Activated CD4-positive, CD25-positive, alpha-beta regulatory T cell treated with anti-CD3 and anti-CD28 coated beads, Interleukin-2, amount 50 U/mL, for 24 hours (primary cell): Measurements from ENCODE around the gene NFE2L3.
A peak's percentile ranks its signal among the peaks of the same experiment; 100 is the strongest.
"Not testable (repeated sequence)": the region's sequence is repeated elsewhere in the genome, so short reads cannot be mapped to it uniquely, and the experiment has no call there.

Source experiments
- ATAC-seq, 2 donors: fragments of 150-1000 bp; cut with Tn5 transposase; one replicate each; pipeline ENCODE4 v1.10.0; 2021; ENCODE audit warnings: mild to moderate bottlenecking in 1 of 2, moderate library complexity in 1 of 2

The NFE2L3 gene

DNA sequence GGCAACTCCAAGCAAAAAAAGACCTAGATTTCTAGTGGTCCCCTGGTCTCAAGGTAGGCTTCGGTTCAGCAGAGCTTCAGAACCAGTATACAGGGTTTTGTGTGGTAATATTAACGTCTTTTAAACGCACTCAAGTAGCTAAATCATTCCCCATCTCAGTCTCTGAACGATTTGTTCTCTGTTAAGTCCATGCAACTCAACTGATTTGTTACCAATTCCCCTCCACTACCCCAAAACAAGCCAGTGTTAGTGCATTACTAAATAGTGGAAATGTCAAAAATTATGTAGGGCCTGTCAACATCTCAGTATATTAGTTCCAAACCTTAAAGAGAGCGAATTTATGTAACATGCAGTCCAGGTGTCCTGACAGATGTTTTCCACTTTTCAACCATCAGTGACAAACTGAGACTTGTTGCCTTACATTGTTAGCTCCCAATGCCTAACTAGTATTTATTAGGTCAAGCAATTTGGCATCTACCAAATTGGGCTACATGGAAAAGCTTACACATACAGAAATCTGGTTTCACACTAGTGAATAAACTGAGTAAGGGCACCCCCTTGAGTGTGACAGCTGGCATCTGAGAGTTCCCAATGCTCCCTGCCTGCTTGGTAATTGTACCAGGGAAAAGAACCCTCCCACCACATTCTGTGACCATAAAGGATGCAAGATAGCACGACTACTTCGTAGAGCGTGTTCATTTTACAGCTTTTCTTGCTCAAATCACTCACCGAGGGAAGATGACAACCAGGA, 36.4 kb downstream of the NFE2L3 start:
- peak; percentile 4 to 5 for ATAC-seq

DNA sequence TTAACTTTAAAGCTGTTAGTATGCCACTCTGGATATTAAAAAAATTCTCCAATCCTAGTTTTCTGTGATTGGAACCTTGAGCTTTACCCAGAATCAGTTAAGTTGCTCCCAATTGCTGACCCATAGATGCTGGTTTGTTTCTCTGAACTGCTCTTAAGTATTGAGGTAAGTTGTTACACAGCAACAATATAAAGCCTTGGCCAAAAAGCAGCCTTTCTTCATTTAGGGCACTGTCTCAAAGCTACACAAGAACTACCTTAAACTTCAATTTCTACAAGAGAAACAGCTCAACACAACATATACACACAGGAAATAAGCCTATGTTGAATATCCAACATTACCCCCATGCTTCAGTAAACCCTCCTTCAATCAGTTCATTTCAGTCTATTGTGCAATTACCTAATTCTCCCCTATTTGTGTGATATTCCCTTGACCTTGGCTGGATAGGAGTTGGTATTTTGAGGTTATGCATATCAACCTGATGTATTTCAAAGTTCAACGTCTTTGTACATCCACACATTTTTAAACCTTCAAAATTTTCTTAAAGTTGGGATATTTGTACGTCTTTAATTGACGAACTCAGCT, 37.1 kb downstream of the NFE2L3 start:
- ATAC-seq = no peak

DNA sequence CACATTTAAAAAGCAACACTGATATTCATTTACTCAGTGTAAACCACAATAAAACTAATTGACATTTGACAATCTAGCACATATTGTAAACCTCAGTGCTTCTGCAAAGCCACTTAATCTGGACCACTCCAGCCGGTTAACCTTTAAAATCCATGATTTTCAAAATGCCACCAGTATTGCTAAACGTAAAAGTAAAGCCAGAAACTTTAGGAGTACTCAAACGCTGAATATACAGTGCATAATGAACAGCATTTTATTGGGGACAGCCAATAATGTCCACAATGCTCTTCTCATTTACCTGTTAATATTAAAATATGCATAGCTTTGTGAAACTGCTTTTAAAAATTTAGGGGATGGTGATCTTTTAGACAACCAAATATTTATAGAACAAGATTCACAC, 37.7 kb downstream of the NFE2L3 start:
- no peak for ATAC-seq

DNA sequence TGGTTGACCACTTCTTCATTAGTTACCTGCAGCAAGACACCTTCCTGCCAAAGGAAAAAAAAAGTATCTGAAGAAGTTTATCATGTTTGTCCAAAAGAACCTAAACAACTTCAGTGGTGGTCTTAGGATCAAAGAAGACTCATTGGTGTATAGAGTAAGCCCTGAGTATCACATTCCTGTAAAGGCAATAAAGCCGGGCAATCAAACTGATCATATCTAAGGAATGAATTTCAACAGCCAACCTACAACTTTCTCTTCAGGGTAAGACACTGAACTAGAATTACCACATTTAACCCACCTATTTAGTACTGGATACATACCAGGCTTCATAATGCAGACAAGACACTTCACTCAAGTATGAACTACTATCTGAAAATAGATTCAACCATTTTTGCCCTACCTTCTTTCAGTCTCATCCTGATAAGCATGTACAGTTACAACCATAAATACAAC, 38.4 kb downstream of the NFE2L3 start:
- ATAC-seq = no peak

DNA sequence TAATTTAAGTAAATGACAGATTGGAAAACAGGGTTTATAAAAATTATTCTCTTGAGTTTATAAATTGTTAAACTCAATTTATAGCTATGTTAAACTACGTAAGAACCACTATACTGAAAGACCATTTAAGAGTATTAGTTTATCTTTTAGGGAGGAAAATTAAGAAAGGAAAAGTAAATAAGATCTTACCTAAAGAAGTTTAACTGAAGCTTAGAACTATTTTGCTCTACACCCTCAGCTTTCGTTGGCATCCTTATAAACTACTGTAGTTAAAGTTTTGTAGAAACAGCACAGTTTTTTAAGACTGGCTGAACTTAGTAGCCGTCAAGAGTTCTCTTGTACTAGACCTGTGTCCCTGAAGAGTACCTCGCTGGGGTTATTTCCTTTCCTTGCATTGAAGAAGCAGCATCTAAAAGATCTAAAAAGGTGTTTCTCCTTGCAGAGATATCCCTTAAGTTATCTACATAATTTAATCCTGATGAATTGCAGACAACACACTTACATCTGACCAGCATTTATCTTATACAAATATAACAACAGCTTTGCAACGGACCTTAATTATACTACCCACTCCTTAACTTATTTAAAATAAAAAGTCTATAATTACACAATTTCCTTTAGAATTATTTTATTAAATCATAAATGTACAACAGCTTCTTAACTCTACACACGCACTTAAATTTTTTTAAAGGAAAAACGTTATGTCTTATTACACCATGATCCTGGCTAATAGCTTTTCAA, 39.4 kb downstream of the NFE2L3 start:
- no peak for ATAC-seq

DNA sequence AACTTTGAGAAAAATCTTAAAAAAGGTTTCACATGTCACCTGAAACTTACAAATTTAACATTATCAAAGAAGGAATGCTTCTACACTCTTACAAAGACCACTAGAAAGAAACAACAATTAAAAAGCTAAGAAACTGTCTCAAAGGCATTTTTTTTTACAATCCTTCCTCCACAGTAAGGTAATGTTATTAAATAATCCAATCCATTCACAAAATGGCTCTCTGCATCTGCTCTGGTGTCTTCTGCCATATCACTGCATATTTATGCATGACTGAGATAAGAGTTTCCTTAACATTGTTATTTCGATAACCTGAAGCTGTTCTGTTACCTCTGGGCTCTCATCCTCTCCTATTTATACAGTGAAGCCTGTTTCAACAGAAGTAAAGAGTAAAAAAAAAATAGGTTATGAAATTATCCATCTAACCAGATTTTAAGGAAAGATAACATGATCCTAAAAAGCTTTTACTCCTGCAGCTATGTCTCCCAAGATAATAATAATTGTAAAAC, 40.0 kb downstream of the NFE2L3 start:
- no peak for ATAC-seq

DNA sequence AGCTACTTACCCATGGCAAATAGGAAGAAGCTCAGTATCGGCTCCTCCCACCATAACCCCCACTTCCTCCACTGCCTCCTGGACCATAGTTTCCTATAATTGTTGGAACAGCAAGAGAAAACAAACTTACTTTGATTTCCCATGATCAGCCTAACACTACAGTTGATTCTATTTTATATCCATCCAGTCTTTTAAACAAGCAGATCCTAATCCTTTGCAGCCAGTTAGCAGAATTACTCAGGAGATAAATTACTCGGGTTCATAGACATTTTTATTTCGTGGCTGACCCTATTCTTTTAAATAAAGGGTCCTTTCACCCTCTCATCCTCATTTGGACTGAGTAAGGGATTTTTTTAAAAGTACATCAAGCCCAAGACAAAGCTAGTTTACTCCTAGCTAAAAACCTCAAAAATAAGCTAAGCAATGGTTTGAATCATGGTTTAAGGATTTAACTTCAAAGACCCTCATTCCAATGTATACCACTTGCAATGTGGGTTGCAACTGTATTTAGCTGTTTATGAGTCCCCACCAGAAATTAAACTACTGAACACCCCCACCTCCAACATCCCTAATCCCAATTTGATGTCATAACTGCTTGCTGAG, 40.6 kb downstream of the NFE2L3 start:
- ATAC-seq = no peak

DNA sequence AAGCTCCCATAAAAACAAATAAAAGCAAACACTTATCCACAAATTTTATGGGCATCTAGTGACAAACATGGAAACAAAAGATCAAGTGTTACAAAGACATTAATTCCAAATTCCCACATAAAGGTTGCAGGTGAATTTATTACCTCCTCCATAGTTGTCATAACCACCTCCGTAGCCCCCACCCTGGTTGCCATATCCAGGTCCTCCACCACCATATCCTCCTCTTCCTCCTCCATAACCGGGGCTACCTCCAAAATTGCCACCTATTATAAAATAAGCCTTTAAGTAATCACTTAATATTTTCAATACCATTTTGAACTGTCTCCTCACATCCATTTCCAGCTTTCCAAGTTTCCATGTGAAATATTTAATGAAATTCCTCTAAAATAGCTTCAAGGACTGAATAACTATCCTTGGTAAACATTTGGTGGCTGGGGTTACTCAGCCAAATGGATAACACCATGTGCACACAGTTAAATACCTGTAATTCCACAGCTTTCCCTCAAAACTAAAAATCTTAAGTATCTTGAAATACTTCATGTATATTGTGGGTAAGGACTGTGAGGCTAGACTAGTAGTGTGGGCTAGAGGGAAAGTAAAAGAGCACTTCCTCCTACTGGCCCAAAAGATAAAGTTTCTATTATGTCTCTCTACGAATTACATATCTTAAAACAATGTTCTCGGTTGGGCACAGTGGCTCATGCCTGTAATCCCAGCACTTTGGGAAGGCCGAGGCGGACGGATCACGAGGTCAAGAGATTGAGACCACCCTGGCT, 41.6 kb downstream of the NFE2L3 start:
- no peak for ATAC-seq

DNA sequence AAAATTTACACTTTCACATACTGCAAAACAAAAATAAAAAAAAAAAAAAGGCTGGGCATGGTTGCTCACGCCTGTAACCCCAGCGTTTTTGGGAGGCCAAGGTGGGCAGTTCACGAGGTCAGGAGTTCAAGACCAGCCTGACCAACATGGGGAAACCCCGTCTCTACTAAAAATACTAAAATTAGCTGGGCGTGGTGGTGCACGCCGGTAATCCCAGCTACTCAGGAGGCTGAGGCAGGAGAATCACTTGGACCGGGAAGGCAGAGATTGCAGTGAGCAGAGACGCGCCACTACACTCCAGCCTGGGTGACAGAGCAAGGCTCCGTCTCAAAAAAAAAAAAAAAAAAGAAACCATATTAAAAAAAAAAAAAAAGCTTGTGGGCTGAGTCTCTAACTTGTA, 42.8 kb downstream of the NFE2L3 start:
- not testable (repeated sequence) for ATAC-seq

DNA sequence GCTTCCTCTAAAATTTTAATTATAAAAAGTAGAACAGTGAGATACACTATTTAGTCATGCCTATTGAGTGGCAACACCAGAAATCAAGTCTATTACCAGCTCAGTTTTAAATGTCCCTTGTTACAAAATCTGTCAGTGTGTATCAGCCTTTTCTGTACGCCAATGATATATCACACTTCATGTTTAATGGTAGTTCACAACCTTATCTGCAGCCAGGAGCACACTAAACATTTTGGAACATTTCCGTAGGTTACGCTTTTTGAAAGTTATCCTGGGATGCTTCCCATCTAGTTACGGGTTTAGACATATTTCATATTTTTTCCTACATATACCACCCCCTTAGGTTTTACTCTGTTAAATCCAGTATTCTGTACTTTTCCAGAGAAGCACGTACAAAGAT, 43.2 kb downstream of the NFE2L3 start:
- no peak for ATAC-seq

DNA sequence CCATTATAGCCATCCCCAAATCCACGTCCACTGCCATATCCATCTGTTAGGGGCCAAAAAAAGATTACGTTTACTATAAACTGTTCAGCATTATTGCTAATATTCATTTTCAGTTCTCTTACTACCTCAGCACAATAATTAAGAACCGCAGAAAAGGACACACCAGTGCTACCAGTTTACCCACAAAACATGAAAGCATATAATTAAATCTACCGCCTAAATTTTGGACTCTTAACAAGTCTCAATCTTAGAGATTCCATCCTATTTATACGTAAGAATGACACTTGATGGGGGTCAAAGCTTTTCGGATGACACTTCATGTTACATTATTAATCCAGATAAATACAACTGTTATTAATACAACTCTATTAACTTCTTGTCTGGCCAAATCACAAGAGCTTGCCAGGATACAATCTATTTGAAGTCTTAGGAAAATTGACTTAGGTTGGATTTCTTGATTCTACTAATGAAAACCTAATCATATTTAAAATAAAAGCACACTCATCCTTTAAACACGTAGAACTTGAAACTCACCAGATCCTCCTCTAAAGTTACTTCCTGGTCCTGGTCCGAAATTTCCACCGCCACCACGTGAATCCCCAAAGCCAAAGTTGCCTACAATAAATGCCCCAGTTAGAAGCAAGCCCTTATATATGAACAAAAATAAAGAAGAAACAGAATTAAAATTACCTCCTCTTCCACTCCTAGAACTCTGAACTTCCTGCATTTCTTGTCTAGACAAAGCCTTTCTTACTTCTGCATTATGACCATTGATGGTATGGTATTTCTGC, 44.1 kb downstream of the NFE2L3 start:
- ATAC-seq = no peak

DNA sequence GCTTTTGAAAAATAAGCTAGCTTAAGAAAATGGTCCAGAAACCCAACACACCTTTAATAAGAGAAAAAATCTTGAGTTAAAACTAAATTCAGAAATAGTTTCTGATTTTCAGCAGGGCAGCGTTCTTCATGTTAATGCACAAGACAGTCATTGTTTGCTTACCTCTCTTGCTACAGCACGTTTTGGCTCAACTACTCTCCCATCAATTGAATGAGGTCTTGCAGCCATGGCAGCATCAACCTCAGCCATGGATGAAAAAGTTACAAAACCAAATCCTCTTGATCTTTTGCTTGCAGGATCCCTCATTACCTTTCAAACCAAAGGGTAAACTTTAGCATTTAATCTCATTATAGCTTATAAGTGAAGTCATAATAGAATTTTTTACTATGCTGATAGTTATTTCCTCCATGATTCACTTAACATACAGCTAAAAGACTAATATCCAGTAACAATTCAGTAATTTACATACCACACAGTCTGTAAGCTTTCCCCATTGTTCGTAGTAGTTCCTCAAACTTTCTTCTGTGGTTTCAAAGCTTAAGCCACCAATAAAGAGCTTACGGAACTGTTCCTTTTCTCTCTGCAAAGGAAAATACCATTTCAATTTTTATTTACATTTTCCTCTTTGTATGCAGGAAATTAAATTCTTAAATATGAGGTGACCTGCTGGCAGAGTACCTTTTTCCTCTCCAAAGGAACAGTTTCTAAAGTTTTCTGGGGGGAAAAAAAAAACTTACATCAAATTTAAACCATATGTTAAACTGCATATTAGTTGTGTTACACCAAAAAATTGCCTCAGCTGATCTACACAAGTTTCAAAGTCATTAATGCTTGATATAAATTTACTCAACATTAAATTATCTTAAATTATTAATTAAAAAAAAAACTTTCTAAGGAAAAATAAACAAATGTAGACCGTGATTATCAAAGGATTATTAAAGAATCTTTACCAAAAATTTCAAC, 45.4 kb downstream of the NFE2L3 start:
- ATAC-seq = peak in 1 of 2 donors; percentile 24

DNA sequence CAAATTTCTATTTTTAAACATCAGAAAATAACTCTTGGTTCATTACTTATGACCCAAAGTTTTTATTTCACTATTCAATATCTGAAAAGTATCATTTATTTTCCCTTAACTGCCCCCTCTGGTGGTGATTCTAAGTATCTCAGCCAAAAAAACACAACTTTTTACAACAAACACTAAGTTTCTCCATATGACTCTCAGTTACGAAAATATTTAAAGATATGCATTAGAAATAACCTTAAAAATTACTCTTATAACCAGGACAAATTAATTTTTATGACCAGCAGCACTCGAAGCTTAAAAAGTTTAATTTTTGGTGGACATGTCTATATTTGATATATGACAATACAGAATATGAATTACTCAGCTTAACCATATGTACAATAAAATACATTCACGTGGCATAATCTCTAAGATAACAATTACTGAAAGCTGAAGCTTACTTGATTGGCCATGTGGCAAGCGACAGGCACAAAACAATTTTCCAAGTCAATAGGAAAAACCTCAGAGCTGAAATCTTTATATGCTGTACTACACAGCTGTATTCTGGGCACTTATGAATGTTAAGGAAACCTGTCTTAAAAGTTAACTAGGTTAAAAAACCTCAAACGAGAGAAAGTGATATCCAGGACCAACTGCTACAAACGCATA, 46.3 kb downstream of the NFE2L3 start:
- no peak for ATAC-seq

DNA sequence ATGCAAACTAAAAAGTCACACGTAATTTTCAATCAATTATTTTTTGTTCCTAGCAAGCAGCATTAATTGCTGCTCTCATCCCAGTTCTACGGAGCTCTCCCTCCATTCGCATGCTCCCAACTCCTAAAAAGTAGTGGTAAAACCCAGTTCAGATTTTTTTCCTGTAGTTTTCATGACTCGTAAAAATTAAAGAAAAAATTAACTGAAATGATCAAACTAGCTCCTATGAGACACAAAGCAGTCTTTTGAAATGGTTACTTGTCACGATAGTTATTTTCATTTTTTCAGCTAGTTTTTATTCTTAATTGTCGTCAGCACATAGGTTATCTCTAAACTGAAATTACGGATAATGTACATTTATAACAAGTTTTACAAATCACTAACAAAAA, 46.8 kb downstream of the NFE2L3 start:
- ATAC-seq = no peak

DNA sequence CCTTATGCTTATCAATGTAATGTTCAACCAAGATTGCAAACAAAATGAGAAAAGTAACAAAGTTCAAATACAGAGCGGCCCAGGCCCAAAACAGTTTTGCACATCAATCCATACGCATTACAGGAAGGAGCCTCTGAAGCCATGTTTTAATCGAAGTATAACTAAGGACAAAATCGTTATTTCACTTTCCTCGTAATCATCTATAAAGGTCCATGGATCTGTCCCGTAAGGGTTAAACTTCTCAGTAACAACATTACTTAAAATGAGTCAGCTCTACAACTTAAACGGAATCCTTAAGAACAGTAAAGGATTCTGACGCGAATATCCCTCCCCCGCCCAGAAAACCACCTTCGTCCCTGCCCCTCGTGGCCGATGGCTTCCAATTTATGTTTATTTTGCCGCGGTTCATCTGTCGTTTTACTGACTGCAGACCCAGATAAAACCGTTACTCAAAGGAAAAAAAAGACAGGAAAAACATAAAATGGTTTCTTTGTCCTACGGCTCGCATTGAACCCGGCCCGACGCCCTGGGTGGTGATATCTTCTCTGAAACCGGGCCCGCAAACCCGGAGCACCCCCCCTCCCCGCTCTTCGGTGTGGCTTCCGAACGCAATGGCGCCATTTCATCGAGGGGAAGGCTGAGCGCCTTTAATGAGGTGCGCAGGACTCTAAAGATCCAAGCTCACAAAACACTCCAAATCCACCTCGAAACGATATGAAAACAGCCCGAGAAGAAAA, 47.5 kb downstream of the NFE2L3 start:
- ATAC-seq = no peak

DNA sequence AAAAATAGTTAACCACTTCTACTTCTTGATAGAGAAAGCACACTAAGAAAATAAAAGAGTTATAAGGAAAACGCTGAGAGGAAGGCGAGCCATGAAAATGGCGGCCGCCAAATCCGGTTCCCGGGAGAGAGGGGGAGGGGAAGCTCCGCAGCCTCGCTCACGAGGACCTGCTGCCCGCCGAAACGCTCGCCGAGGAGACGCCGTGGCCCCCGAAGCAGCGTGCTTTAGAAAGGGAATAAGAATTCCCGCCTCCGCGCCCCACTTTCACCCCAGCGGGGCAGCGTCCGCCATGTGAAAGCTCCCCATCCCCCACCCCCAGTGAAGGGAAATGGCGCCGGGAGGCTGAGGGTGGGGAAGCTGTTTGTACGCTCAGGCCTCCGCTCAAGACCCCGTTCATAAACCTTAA, 48.0 kb downstream of the NFE2L3 start:
- peak in 1 of 2 donors; percentile 10 for ATAC-seq

DNA sequence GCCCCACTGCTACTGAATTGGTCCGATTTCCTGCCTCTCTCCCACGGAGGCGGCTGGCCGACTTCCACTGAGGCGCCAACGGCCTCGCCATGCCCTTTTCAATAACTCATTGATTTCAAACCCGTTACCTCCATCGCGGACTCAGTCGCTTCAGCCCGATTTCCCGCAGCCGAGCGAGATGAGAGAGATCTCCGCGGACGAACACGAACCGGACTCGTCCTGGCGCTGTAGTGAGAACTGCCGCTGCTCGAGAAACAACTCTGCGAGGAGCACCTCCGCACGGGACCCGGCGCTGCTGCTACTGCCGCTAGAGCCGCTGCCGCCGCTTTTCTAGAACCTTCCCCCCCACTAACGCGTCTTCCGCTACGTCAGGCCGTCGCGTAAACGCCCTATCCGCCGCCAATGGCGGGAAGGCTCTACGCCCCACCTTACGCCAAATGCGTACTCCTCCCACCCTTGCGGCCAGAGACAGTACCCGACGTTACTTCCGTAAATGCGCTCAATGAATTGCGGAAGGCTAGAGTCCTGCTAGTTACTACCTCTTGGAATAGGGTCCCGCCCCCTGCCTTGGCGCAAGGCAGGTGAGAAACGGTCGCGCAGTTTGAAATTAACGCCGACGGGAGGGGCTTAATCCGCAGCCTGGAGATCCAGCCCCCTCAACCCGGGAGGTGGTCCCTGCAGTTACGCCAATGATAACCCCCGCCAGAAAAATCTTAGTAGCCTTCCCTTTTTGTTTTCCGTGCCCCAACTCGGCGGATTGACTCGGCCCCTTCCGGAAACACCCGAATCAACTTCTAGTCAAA, 48.6 kb downstream of the NFE2L3 start, which contains the start of gene HNRNPA2B1:
TSS of gene HNRNPA2B1 (minus strand) at position 303 of the 803 bp plus-strand sequence. CDS start at position 134, 169 bp downstream.
- peak; percentile 63 to 69 for ATAC-seq
